Measurements from ENCODE around the gene SSMEM1. TPM values are rescaled to one million over a fixed set of nuclear protein-coding genes. Genes with fewer than 3 reads are reported as not detected.

The SSMEM1 gene
- total and polyA plus RNA-seq, 12 donors: 0.06 to 0.13 TPM; not detected in 10

GRCh38 chr7:130189343-130189742 is 18.3 kb upstream of the SSMEM1 start:
- H3K9me3 ChIP-seq (replicated peaks in 1 of 3): no peaks in the 10 kb centered on the region
- no peak overlapping the region for H3K4me3 ChIP-seq
- H3K27me3 ChIP-seq: no peaks in the 10 kb centered on the region
- DNase-seq: no peak
- intact Hi-C loops (cut with DNase I): no loop called here
- TF ChIP-seq POLR2A (IDR thresholded peaks at IDR 0.05) (no peak), CTCF (IDR thresholded peaks at IDR 0.05) (no peak)
- 73 to 96% (median 89%) methylated on average over 5 of the region's 5 CpGs for WGBS, 4 donors
- peaks cover 0 to 17% of the 10 kb centered on the region in 2 donors for H3K36me3 ChIP-seq (replicated peaks in 1 of 2)
- peaks cover 6 to 13% of the 10 kb centered on the region in 2 donors for H3K4me1 ChIP-seq (replicated peaks in 1 of 2)
- no peak overlapping the region for H3K27ac ChIP-seq

- H3K9me3 ChIP-seq (replicated peaks in 1 of 3): no peaks in the 10 kb centered on the region
- TF ChIP-seq POLR2A (IDR thresholded peaks at IDR 0.05) (no peak), CTCF (IDR thresholded peaks at IDR 0.05) (no peak)
- no peak for DNase-seq
- H3K4me3 ChIP-seq: no peak overlapping the region
- peaks cover 0 to 9% of the 10 kb centered on the region in 2 donors for H3K36me3 ChIP-seq (replicated peaks in 1 of 2)
- 95 to 98% (median 96%) methylated on average over 7 of the region's 7 CpGs for WGBS, 4 donors
- no peaks in the 10 kb centered on the region for H3K27me3 ChIP-seq
- H3K4me1 ChIP-seq (replicated peaks in 1 of 2): peaks cover 6 to 19% of the 10 kb centered on the region in 2 donors
- H3K27ac ChIP-seq: no peak overlapping the region
- intact Hi-C loops (cut with DNase I): no loop called here
Observed at GRCh38 chr7:130191791-130192190, 15.9 kb upstream of the SSMEM1 start.

- intact Hi-C loops (cut with DNase I): no loop called here
- 95 to 98% (median 97%) methylated on average over 2 of the region's 2 CpGs for WGBS, 4 donors
- Histone ChIP-seq H3K4me3 (no peak overlapping the region), H3K36me3 (replicated peaks in 1 of 2) (peaks cover 0 to 18% of the 10 kb centered on the region in 2 donors), H3K27ac (no peak overlapping the region), H3K4me1 (replicated peaks in 1 of 2) (peaks cover 0 to 14% of the 10 kb centered on the region in 2 donors), H3K27me3 (no peaks in the 10 kb centered on the region), H3K9me3 (replicated peaks in 1 of 3) (no peaks in the 10 kb centered on the region)
- no peak for TF ChIP-seq CTCF (IDR thresholded peaks at IDR 0.05)
- no peak for TF ChIP-seq POLR2A (IDR thresholded peaks at IDR 0.05)
- DNase-seq: no peak
Observed at GRCh38 chr7:130195396-130195795, 12.3 kb upstream of the SSMEM1 start.

- peak overlapping the region in 2 of 5 donors; percentile 36 to 58 for H3K27ac ChIP-seq
- intact Hi-C loops (cut with DNase I): no loop called here
- H3K36me3 ChIP-seq (replicated peaks in 1 of 2): peaks cover 0 to 22% of the 10 kb centered on the region in 2 donors
- H3K9me3 ChIP-seq (replicated peaks in 1 of 3): no peaks in the 10 kb centered on the region
- 33 to 74% (median 57%) methylated on average over 2 of the region's 2 CpGs for WGBS, 4 donors
- no peak overlapping the region for H3K4me3 ChIP-seq
- DNase-seq: peak in 3 of 7 donors; percentile 16 to 74 (median 63)
- peaks cover 2 to 19% of the 10 kb centered on the region in 2 donors for H3K4me1 ChIP-seq (replicated peaks in 1 of 2)
- no peak for TF ChIP-seq POLR2A (IDR thresholded peaks at IDR 0.05)
- TF ChIP-seq CTCF (IDR thresholded peaks at IDR 0.05): no peak
- H3K27me3 ChIP-seq: no peaks in the 10 kb centered on the region
Observed at GRCh38 chr7:130196476-130196875, 11.2 kb upstream of the SSMEM1 start.
